ENCODE results near the gene EZH1. TPM values are rescaled to one million over a fixed set of nuclear protein-coding genes. Genes with fewer than 3 reads are reported as not detected.

Gene EZH1
- total and polyA plus RNA-seq, 10 of the 15 experiments (the other 5 are each of a cell fraction or from before 2014, with no cell fraction given): 6.1 to 43.3 (median 16.8) TPM

GRCh38 chr17:42685831-42686230 is 59.0 kb downstream of the EZH1 start:
- H3K9ac ChIP-seq (ENCODE audit: control insufficient read depth, insufficient read depth, low read length): no peak overlapping the region
- no peak overlapping the region for H3K27ac ChIP-seq (ENCODE audit: control insufficient read depth, insufficient read depth)
- peaks cover 8 to 11% of the 10 kb centered on the region in 2 experiments; a peak in 3 of 4 replicates for H3K36me3 ChIP-seq (ENCODE audit: control insufficient read depth in 2 of 2, insufficient read depth in 2 of 2, low read length in 1 of 2)
- WGBS (ENCODE audit: insufficient coverage, insufficient replicate concordance, low lambda C conversion rate, missing lambda C conversion rate): 94% methylated on average over 14 of the region's 14 CpGs
- no peak overlapping the region for H2AFZ ChIP-seq (ENCODE audit: control insufficient read depth, low read depth, low read length)
- no peak overlapping the region for H3K4me3 ChIP-seq
- RAD21 ChIA-PET (ENCODE audit: unreplicated experiment): no interaction called here
- peaks cover 26% of the 10 kb centered on the region for H3K79me2 ChIP-seq (ENCODE audit: control insufficient read depth, insufficient read depth, low read length)
- ATAC-seq: no peak
- no TSS peak for BruUV-seq (replicated peaks)
- no peaks in the 10 kb centered on the region; the same call in 2 of the 3 replicates for H3K9me3 ChIP-seq (replicated peaks; ENCODE audit: control insufficient read depth, insufficient read depth, low read length)
- DNase-seq (ENCODE audit: low read depth, low spot score): no peak
- TF ChIP-seq IRF5 (IDR thresholded peaks at IDR 0.05; ENCODE audit: borderline replicate concordance): no peak
- intact Hi-C loops (cut with micrococcal nuclease; ENCODE audit: unreplicated experiment) (no loop called here), in situ Hi-C loops (cut with MboI) (no loop called here)
- no peaks in the 10 kb centered on the region for H3K27me3 ChIP-seq (replicated peaks in 1 of 2; ENCODE audit: control insufficient read depth in 2 of 2, insufficient read depth in 2 of 2, low read length in 1 of 2)
- POLR2A ChIA-PET: no interaction called here
- no peak overlapping the region for H3K4me2 ChIP-seq (ENCODE audit: control insufficient read depth, insufficient read depth)
- no peak for FAIRE-seq
- SMC1A ChIA-PET (ENCODE audit: uncharacterized antibody, unreplicated experiment): interaction anchor here (0.7 to 1.0 kb wide), 2 partner anchors 37 to 108 kb away, joined by 3 to 4 read pairs; no protein-coding TSS in a partner anchor
- CTCF ChIA-PET: interaction anchor here (3.3 kb wide), 1 partner anchor 107 kb away, joined by 32 read pairs; the partner anchor contains the start of gene PSMC3IP
- no peaks in the 10 kb centered on the region for H3K4me1 ChIP-seq (ENCODE audit: control insufficient read depth, insufficient read depth, low read length)
- no peaks in the 10 kb centered on the region for H4K20me1 ChIP-seq (ENCODE audit: control insufficient read depth, insufficient read depth)

- ChIA-PET CTCF (interaction anchor here (1.2 to 3.3 kb wide), 3 partner anchors 83 to 107 kb away, joined by 3 to 32 read pairs (median 4); partner anchors contain the start of genes PSMC3IP and VPS25), POLR2A (interaction anchor here (0.6 to 1.0 kb wide), 2 partner anchors 75 to 280 kb away, joined by 4 to 5 read pairs; partner anchors contain the start of genes RETREG3 and TUBG1), RAD21 (ENCODE audit: unreplicated experiment) (no interaction called here), SMC1A (ENCODE audit: uncharacterized antibody, unreplicated experiment) (interaction anchor here (0.7 to 1.0 kb wide), 2 partner anchors 38 to 107 kb away, joined by 3 to 4 read pairs; no protein-coding TSS in a partner anchor)
- in situ Hi-C loops (cut with MboI) (no loop called here), intact Hi-C loops (cut with micrococcal nuclease; ENCODE audit: unreplicated experiment) (loop anchor here (5.0 kb wide), 1 partner anchor 77 kb away; the partner anchor contains the start of gene RAMP2)
- peaks cover 7% of the 10 kb centered on the region for H3K4me1 ChIP-seq (ENCODE audit: control insufficient read depth, insufficient read depth, low read length)
- no peak overlapping the region for H3K4me2 ChIP-seq (ENCODE audit: control insufficient read depth, insufficient read depth)
- no peak overlapping the region for H3K27ac ChIP-seq (ENCODE audit: control insufficient read depth, insufficient read depth)
- H3K79me2 ChIP-seq (ENCODE audit: control insufficient read depth, insufficient read depth, low read length): peaks cover 34% of the 10 kb centered on the region
- H3K9me3 ChIP-seq (replicated peaks; ENCODE audit: control insufficient read depth, insufficient read depth, low read length): no peaks in the 10 kb centered on the region; the same call in 2 of the 3 replicates
- ATAC-seq (no peak), DNase-seq (ENCODE audit: low read depth, low spot score) (no peak), FAIRE-seq (no peak)
- BruUV-seq (replicated peaks): no TSS peak
- H2AFZ ChIP-seq (ENCODE audit: control insufficient read depth, low read depth, low read length): no peak overlapping the region
- H3K36me3 ChIP-seq (ENCODE audit: control insufficient read depth in 2 of 2, insufficient read depth in 2 of 2, low read length in 1 of 2): peaks cover 5 to 11% of the 10 kb centered on the region in 2 experiments; a peak in 3 of 4 replicates
- H3K27me3 ChIP-seq (replicated peaks in 1 of 2; ENCODE audit: control insufficient read depth in 2 of 2, insufficient read depth in 2 of 2, low read length in 1 of 2): no peaks in the 10 kb centered on the region
- H3K9ac ChIP-seq (ENCODE audit: control insufficient read depth, insufficient read depth, low read length): no peak overlapping the region
- WGBS (ENCODE audit: insufficient coverage, insufficient replicate concordance, low lambda C conversion rate, missing lambda C conversion rate): 96% methylated on average over 44 of the region's 50 CpGs
- no peak overlapping the region for H3K4me3 ChIP-seq
- H4K20me1 ChIP-seq (ENCODE audit: control insufficient read depth, insufficient read depth): no peaks in the 10 kb centered on the region
- TF ChIP-seq ZBED1 (IDR thresholded peaks at IDR 0.05; ENCODE audit: borderline replicate concordance): no peak
- TF ChIP-seq RAD21 (IDR thresholded peaks at IDR 0.05; ENCODE audit: insufficient read depth, low read depth, low read length): no peak
- no peak for TF ChIP-seq STAT1 (conservative IDR thresholded peaks at IDR 0.05)
- TF ChIP-seq ZNF592 (IDR thresholded peaks at IDR 0.05): no peak
- TF ChIP-seq NKRF (conservative IDR thresholded peaks at IDR 0.05): no peak
Observed at GRCh38 chr17:42684929-42685556, 59.8 kb downstream of the EZH1 start.

Data from GM12878 (cell line).